ENCODE measurements around the gene AMOTL2. TPM values are rescaled to one million over a fixed set of nuclear protein-coding genes. Genes with fewer than 3 reads are reported as not detected.

Gene AMOTL2
- total and polyA plus RNA-seq, 4 donors, result 4.2 to 16.7 (median 9.4) TPM

GRCh38 chr3:134373271-134374104, 759 bp downstream of the AMOTL2 start:
- 6% methylated on average over 51 of the region's 51 CpGs for WGBS
- peaks cover 13 to 77% (median 60%) of the 10 kb centered on the region in 4 donors for H3K4me1 ChIP-seq (ENCODE audit: control insufficient read depth in 4 of 4, insufficient read depth in 4 of 4, low read length in 3 of 4)
- no peaks in the 10 kb centered on the region for H3K9me3 ChIP-seq (ENCODE audit: control insufficient read depth in 4 of 4, low read length in 3 of 4)
- H3K4me3 ChIP-seq (ENCODE audit: low read depth in 1 of 3, low read length in 3 of 3), result peak overlapping the region; percentile 59 to 94 (median 82)
- H3K27ac ChIP-seq (ENCODE audit: low read depth in 1 of 2, low read length in 2 of 2), result peak overlapping the region; percentile 91
- no peaks in the 10 kb centered on the region for H3K27me3 ChIP-seq (ENCODE audit: control insufficient read depth in 4 of 4, insufficient read depth in 4 of 4, low read length in 3 of 4)
- peak overlapping the region in 1 of 2 donors; percentile 66 for H3K9ac ChIP-seq (ENCODE audit: low read depth in 1 of 2, low read length in 2 of 2)
- H3K36me3 ChIP-seq (ENCODE audit: control insufficient read depth in 4 of 4, insufficient read depth in 3 of 4, low read depth in 1 of 4, low read length in 3 of 4), result peaks cover 6 to 25% (median 9%) of the 10 kb centered on the region in 4 donors
- peak; percentile 53 for DNase-seq (ENCODE audit: low spot score)
- TF ChIP-seq HNF4A (conservative IDR thresholded peaks at IDR 0.05), result peak in 1 of 2 donors; percentile 5
- peak; percentile 84 to 92 for TF ChIP-seq JUND (IDR thresholded peaks at IDR 0.05)
- TF ChIP-seq RXRA (IDR thresholded peaks at IDR 0.05), result no peak
- no peak for TF ChIP-seq ZBTB33 (IDR thresholded peaks at IDR 0.05)
- peak; percentile 95 for TF ChIP-seq REST (IDR thresholded peaks at IDR 0.05)
- TF ChIP-seq FOXA2 (IDR thresholded peaks at IDR 0.05), result no peak

GRCh38 chr3:134372396-134373270, 1.6 kb downstream of the AMOTL2 start:
- no peak for DNase-seq (ENCODE audit: low spot score)
- Histone ChIP-seq H3K9ac (ENCODE audit: low read depth in 1 of 2, low read length in 2 of 2) (peak overlapping the region in 1 of 2 donors; percentile 60), H3K9me3 (ENCODE audit: control insufficient read depth in 4 of 4, low read length in 3 of 4) (no peaks in the 10 kb centered on the region), H3K36me3 (ENCODE audit: control insufficient read depth in 4 of 4, insufficient read depth in 3 of 4, low read depth in 1 of 4, low read length in 3 of 4) (peaks cover 6 to 29% (median 11%) of the 10 kb centered on the region in 4 donors), H3K4me3 (ENCODE audit: low read depth in 1 of 3, low read length in 3 of 3) (peak overlapping the region; percentile 59 to 94 (median 82)), H3K27me3 (ENCODE audit: control insufficient read depth in 4 of 4, insufficient read depth in 4 of 4, low read length in 3 of 4) (no peaks in the 10 kb centered on the region), H3K4me1 (ENCODE audit: control insufficient read depth in 4 of 4, insufficient read depth in 4 of 4, low read length in 3 of 4) (peaks cover 13 to 72% (median 55%) of the 10 kb centered on the region in 4 donors), H3K27ac (ENCODE audit: low read depth in 1 of 2, low read length in 2 of 2) (peak overlapping the region; percentile 91)
- 34% methylated on average over 9 of the region's 9 CpGs for WGBS
- no peak for TF ChIP-seq YY1 (IDR thresholded peaks at IDR 0.05)
- TF ChIP-seq GABPA (IDR thresholded peaks at IDR 0.05 in 1 of 2, conservative IDR thresholded peaks at IDR 0.05 in 1 of 2), result no peak
- no peak for TF ChIP-seq SP1 (IDR thresholded peaks at IDR 0.05)
